Fibroblast of pulmonary artery (primary cell): ENCODE measurements around the gene CD320.

Source experiments
- DNase-seq: peaks from one replicate; pipeline ENCODE4 v3.0.0-alpha.2; 2010; ENCODE audit warnings: low read depth
- H3K4me3 ChIP-seq: replicated peaks from 2 replicates; pipeline ENCODE4 v1.5.1; 2011; ENCODE audit warnings: low read depth, mild to moderate bottlenecking, control low read depth, low read length, moderate library complexity
- TF ChIP-seq, protein P1 (sequence below): IDR thresholded peaks from 2 replicates; pipeline ENCODE4 v1.5.1; 2011; ENCODE audit warnings: mild to moderate bottlenecking, control low read depth, low read length, inconsistent platforms; ENCODE audit errors: missing control alignments

The CD320 gene

GRCh38 chr19:8262431-8262830, 45.7 kb downstream of the CD320 start:
- TF ChIP-seq, protein P1, sequence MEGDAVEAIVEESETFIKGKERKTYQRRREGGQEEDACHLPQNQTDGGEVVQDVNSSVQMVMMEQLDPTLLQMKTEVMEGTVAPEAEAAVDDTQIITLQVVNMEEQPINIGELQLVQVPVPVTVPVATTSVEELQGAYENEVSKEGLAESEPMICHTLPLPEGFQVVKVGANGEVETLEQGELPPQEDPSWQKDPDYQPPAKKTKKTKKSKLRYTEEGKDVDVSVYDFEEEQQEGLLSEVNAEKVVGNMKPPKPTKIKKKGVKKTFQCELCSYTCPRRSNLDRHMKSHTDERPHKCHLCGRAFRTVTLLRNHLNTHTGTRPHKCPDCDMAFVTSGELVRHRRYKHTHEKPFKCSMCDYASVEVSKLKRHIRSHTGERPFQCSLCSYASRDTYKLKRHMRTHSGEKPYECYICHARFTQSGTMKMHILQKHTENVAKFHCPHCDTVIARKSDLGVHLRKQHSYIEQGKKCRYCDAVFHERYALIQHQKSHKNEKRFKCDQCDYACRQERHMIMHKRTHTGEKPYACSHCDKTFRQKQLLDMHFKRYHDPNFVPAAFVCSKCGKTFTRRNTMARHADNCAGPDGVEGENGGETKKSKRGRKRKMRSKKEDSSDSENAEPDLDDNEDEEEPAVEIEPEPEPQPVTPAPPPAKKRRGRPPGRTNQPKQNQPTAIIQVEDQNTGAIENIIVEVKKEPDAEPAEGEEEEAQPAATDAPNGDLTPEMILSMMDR, result no peak
- no peak overlapping the region for H3K4me3 ChIP-seq
- no peak for DNase-seq

DNA sequence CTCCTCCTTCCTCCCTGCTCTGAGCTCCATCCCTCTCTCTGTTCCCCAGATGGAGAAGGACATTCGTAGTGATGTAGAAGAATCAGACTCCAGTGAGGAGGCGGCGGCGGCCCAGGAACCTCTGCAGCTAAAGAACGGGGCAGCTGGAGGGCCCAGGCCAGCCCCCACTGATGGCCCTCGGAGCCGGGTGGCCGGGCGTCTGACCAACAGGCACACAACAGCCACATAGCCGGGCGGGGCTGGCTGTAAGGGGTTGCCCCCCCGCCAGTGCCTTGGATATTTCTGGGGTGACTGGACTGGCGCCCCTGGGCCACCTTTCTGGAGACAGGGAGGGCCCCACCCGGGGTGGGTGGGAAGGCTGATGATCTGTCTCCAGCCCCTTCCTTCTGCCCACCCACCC, 46.3 kb downstream of the CD320 start:
- no peak overlapping the region for H3K4me3 ChIP-seq
- TF ChIP-seq, protein P1, result no peak
- DNase-seq, result no peak

- TF ChIP-seq, protein P1, result no peak
- DNase-seq, result no peak
- no peak overlapping the region for H3K4me3 ChIP-seq
Measured at GRCh38 chr19:8261347-8261746, 46.8 kb downstream of the CD320 start.

- no peak for DNase-seq
- no peak overlapping the region for H3K4me3 ChIP-seq
- TF ChIP-seq, protein P1, result no peak
Measured at GRCh38 chr19:8259922-8260247, 48.3 kb downstream of the CD320 start.

- DNase-seq, result no peak
- H3K4me3 ChIP-seq, result no peak overlapping the region
- TF ChIP-seq, protein P1, result no peak
Measured at GRCh38 chr19:8259142-8259921, 48.8 kb downstream of the CD320 start.

DNA sequence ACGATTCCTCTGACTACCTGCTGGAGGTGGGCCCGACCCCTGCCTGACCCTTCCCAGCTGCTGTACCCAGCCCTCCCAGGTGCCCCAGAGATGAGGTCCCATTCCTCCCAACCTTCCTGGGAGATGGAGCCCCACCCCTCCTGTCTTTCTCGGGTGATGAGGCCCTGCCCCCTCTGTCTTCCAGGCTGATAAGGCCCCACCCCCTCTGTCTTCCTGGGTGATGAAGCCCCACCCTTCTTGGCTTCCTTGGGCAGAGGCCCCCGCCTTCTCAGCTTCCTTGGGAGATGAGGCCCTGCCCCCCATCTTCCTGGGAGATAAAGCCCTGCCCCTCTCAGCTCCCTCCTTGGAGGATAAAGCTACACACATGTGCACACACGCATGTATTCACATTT, 51.1 kb downstream of the CD320 start:
- TF ChIP-seq, protein P1, result no peak
- H3K4me3 ChIP-seq, result no peak overlapping the region
- peak; percentile 11 for DNase-seq
